PC-9 (cell line): ENCODE data around the gene CNTNAP2. TPM values are rescaled to one million over a fixed set of nuclear protein-coding genes. Genes with fewer than 3 reads are reported as not detected.

Experiments
- BruUV-seq: library from RNA; stranded (reverse); fragments of 400-500 nt; replicated peaks from 2 replicates; lab custom pipeline; 2021; lab: Mats Ljungman, UMichigan
- CTCF ChIA-PET: fragments of 300-600 bp; sonication (Branson Sonifier 250); formaldehyde crosslinking; loops from one replicate; lab custom pipeline; 2022; ENCODE audit warnings: antibody characterized with exemption; lab: Charles Lee
- POLR2A ChIA-PET: fragments of 300-600 bp; sonication (Branson Sonifier 250); formaldehyde crosslinking; loops from one replicate; lab custom pipeline; 2022; ENCODE audit warnings: antibody characterized with exemption; ENCODE audit not compliant: unreplicated experiment; lab: Charles Lee
- DNase-seq, 2 experiments: peaks; one replicate each; pipeline versions ENCODE4 v3.0.0 to v3.0.0-alpha.2; 2015 to 2022; ENCODE audit warnings: mixed read lengths in 1 of 2
- H2AFZ ChIP-seq: fragments of 200-600 bp; sonication (generic); 2 replicates; pipeline ENCODE4 v1.8.1; 2017; ENCODE audit warnings: antibody characterized with exemption
- H3F3A ChIP-seq: fragments of 200-600 bp; sonication (generic); 2 replicates; pipeline ENCODE4 v1.8.1; 2017; ENCODE audit warnings: antibody characterized with exemption, mild to moderate bottlenecking, low read depth; ENCODE audit not compliant: insufficient read depth
- H3K27ac ChIP-seq: fragments of 200-600 bp; sonication (generic); 2 replicates; pipeline ENCODE4 v1.6.1; 2016; ENCODE audit warnings: mixed run types
- H3K27me3 ChIP-seq: fragments of 200-600 bp; sonication (generic); 2 replicates; pipeline ENCODE4 v1.6.1; 2016; ENCODE audit warnings: low read depth, mixed run types; ENCODE audit not compliant: insufficient read depth
- H3K36me3 ChIP-seq: fragments of 200-600 bp; sonication (generic); 2 replicates; pipeline ENCODE4 v1.6.1; 2016; ENCODE audit warnings: low read depth, mixed run types
- H3K4me1 ChIP-seq: fragments of 200-600 bp; sonication (generic); replicated peaks from 2 replicates; pipeline ENCODE4 v1.6.1; 2016; ENCODE audit warnings: mixed run types; ENCODE audit not compliant: insufficient read depth
- H3K4me2 ChIP-seq: fragments of 200-600 bp; sonication (generic); 2 replicates; pipeline ENCODE4 v1.6.1; 2017; ENCODE audit warnings: mixed run types
- H3K4me3 ChIP-seq: fragments of 200-600 bp; sonication (generic); 2 replicates; pipeline ENCODE4 v1.6.1; 2016; ENCODE audit warnings: mixed run types
- H3K79me2 ChIP-seq: fragments of 200-600 bp; sonication (generic); 2 replicates; pipeline ENCODE4 v1.6.1; 2017; ENCODE audit warnings: low read depth, mixed run types
- H3K9me2 ChIP-seq: fragments of 200-600 bp; sonication (generic); 2 replicates; pipeline ENCODE4 v1.8.1; 2017; ENCODE audit warnings: mild to moderate bottlenecking; ENCODE audit not compliant: insufficient read depth
- H3K9me3 ChIP-seq: fragments of 200-600 bp; sonication (generic); 2 replicates; pipeline ENCODE4 v1.8.1; 2016; ENCODE audit warnings: low read depth; ENCODE audit not compliant: insufficient read depth
- H4K20me1 ChIP-seq: fragments of 200-600 bp; sonication (generic); 2 replicates; pipeline ENCODE4 v1.8.1; 2017; ENCODE audit not compliant: insufficient read depth
- CTCF ChIP-seq: fragments of 200-600 bp; sonication (generic); conservative IDR thresholded peaks from 2 replicates; pipeline ENCODE4 v1.6.1; 2017; ENCODE audit warnings: mixed run types, antibody characterized with exemption, mild to moderate bottlenecking, moderate library complexity
- EZH2 ChIP-seq: fragments of 200-600 bp; sonication (generic); IDR thresholded peaks from 2 replicates; pipeline ENCODE4 v1.8.0; 2017; ENCODE audit warnings: antibody characterized with exemption, low read depth
- intact Hi-C: fragments of 100-400 bp; cut with micrococcal nuclease; formaldehyde crosslinking; loops from one replicate; pipeline ENCODE4 v1.10.0; 2022; ENCODE audit not compliant: unreplicated experiment
- total RNA-seq: library from RNA; stranded (reverse); gene quantifications from 2 replicates; pipeline ENCODE4 v1.2.3, GENCODE V29; 2021

The CNTNAP2 gene
- total RNA-seq, 1 experiment from 2014 or later, result not detected

GRCh38 chr7:147438216-147438615 lies 1321.6 kb downstream of the CNTNAP2 start:
- Histone ChIP-seq H3K4me1 (no peaks in the 10 kb centered on the region), H3K79me2 (no peaks in the 10 kb centered on the region), H3K36me3 (no peaks in the 10 kb centered on the region), H3K27ac (no peak overlapping the region), H3K4me2 (no peak overlapping the region), H4K20me1 (no peaks in the 10 kb centered on the region), H3K9me3 (no peaks in the 10 kb centered on the region), H3K9me2 (0 out of 2 replicates have a peak, but pooled peaks cover 4% of the 10 kb centered on the region), H3K27me3 (no peaks in the 10 kb centered on the region), H3K4me3 (no peak overlapping the region), H2AFZ (no peak overlapping the region), H3F3A (no peaks in the 10 kb centered on the region)
- no peak for TF ChIP-seq EZH2
- BruUV-seq, result no TSS peak
- CTCF ChIA-PET, result no interaction called here
- no peak for DNase-seq
- POLR2A ChIA-PET, result no interaction called here
- intact Hi-C loops, result no loop called here

- H4K20me1 ChIP-seq, result no peaks in the 10 kb centered on the region
- intact Hi-C loops, result no loop called here
- H3K4me2 ChIP-seq, result no peak overlapping the region
- H3K36me3 ChIP-seq, result no peaks in the 10 kb centered on the region
- CTCF ChIA-PET, result no interaction called here
- no peak overlapping the region for H3K4me3 ChIP-seq
- no peaks in the 10 kb centered on the region for H3K79me2 ChIP-seq
- no peak overlapping the region for H2AFZ ChIP-seq
- H3K4me1 ChIP-seq, result no peaks in the 10 kb centered on the region
- H3K27ac ChIP-seq, result no peak overlapping the region
- H3F3A ChIP-seq, result no peaks in the 10 kb centered on the region
- no peak for TF ChIP-seq EZH2
- POLR2A ChIA-PET, result no interaction called here
- no peak for DNase-seq
- H3K27me3 ChIP-seq, result no peaks in the 10 kb centered on the region
- no TSS peak for BruUV-seq
- 0 out of 2 replicates have a peak, but pooled peaks cover 4% of the 10 kb centered on the region for H3K9me2 ChIP-seq
- H3K9me3 ChIP-seq, result no peaks in the 10 kb centered on the region
These were observed 1327.3 kb downstream of the CNTNAP2 start for GRCh38 chr7:147443942-147444341.

- Histone ChIP-seq H3K4me1 (no peaks in the 10 kb centered on the region), H3K9me2 (no peaks in the 10 kb centered on the region), H4K20me1 (no peaks in the 10 kb centered on the region), H3K36me3 (no peaks in the 10 kb centered on the region), H3K27me3 (no peaks in the 10 kb centered on the region), H3K9me3 (no peaks in the 10 kb centered on the region), H3K79me2 (no peaks in the 10 kb centered on the region), H3K4me3 (no peak overlapping the region), H3K4me2 (no peak overlapping the region), H3K27ac (no peak overlapping the region), H2AFZ (no peak overlapping the region), H3F3A (no peaks in the 10 kb centered on the region)
- POLR2A ChIA-PET, result no interaction called here
- intact Hi-C loops, result no loop called here
- DNase-seq, result no peak
- no peak for TF ChIP-seq EZH2
- TF ChIP-seq CTCF, result no peak
- no TSS peak for BruUV-seq
- CTCF ChIA-PET, result no interaction called here
These were observed 1336.2 kb downstream of the CNTNAP2 start for GRCh38 chr7:147452816-147453215.

- Histone ChIP-seq H3K9me2 (no peaks in the 10 kb centered on the region), H3K27me3 (no peaks in the 10 kb centered on the region), H3K27ac (no peak overlapping the region), H3K4me2 (no peak overlapping the region), H3K4me1 (no peaks in the 10 kb centered on the region), H4K20me1 (no peaks in the 10 kb centered on the region), H2AFZ (no peak overlapping the region), H3K79me2 (no peaks in the 10 kb centered on the region), H3F3A (no peaks in the 10 kb centered on the region), H3K4me3 (no peak overlapping the region), H3K9me3 (no peaks in the 10 kb centered on the region; the same call in 1 of the 2 replicates), H3K36me3 (no peaks in the 10 kb centered on the region)
- CTCF ChIA-PET, result no interaction called here
- BruUV-seq, result no TSS peak
- intact Hi-C loops, result no loop called here
- POLR2A ChIA-PET, result no interaction called here
- TF ChIP-seq CTCF (no peak), EZH2 (no peak)
- no peak for DNase-seq
These were observed 1348.6 kb downstream of the CNTNAP2 start for GRCh38 chr7:147465223-147465622.
